Cerebellar nuclear complex (tissue), 1 donor: ENCODE results near the gene LIPC.

ENCODE experiments used
- DNase-seq, 2 experiments: peaks; one replicate each; lab custom pipeline; 2025; lab: John Stamatoyannopoulos, UW

LIPC gene

DNA sequence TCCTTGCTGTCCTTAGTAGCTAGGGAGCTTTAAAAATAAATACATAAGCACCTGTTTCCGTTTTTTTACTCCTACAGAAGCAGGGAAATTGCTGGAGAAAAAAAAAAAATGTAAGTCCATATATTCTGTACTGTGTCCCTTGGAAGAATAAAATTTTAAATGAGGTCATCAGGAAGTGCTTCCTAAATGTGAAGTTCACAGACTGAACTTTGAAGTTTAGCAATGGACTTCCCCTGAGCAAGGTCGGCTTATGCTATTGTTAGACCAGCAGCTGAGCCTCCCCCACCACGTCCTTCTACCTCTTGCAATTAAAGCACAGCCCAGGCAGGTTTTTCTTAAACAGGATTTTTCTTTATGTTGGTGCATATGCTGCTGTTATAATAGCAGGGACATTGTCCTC is 26.3 kb downstream of the LIPC start:
- no peak for DNase-seq

- no peak for DNase-seq
Observed at GRCh38 chr15:58459045-58459444, 27.3 kb downstream of the LIPC start.

DNA sequence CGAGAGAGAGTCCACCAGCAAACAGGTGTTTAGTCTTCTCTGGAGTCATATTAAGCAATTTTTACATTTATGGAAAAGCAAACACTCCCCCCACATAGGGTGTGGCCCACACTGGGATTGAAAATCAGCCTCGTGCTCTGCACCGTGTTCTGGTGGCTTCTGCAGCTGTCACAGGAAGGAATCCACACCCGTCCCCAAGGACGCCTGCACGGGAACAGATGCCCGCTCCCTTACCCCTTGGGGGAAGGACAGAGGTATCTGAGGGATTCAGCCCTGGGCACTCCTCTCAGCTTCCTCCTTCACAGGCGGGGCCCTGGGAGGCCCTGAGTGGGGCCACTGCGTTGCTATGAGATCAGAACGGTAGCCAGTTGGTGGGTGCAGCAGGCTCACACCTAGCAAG is 27.8 kb downstream of the LIPC start:
- no peak for DNase-seq

- DNase-seq = no peak
Observed at GRCh38 chr15:58460116-58460790, 28.5 kb downstream of the LIPC start.

- DNase-seq = no peak
Observed at GRCh38 chr15:58460872-58461271, 29.1 kb downstream of the LIPC start.

DNA sequence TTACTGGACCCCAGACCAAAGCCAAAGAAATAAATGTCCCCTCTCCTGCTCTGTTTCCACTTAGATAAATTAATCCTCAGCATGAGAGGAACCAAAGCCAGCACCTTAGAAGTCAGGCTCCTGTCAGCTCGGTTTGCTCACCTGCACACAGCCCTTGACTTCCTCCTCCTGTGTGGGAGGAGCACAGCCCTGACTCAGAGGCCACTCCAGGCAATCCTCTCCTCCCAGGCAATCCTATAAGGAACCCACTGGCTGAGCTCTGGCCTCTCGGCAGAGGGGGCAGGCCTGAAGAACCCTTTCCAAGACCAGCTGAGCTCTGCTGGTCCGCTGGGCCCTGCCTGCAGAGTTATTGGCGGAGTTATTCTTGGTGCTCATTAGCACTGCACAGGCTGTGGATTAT is 30.8 kb downstream of the LIPC start:
- DNase-seq = no peak

GRCh38 chr15:58462973-58463663 is 31.3 kb downstream of the LIPC start:
- no peak for DNase-seq

DNA sequence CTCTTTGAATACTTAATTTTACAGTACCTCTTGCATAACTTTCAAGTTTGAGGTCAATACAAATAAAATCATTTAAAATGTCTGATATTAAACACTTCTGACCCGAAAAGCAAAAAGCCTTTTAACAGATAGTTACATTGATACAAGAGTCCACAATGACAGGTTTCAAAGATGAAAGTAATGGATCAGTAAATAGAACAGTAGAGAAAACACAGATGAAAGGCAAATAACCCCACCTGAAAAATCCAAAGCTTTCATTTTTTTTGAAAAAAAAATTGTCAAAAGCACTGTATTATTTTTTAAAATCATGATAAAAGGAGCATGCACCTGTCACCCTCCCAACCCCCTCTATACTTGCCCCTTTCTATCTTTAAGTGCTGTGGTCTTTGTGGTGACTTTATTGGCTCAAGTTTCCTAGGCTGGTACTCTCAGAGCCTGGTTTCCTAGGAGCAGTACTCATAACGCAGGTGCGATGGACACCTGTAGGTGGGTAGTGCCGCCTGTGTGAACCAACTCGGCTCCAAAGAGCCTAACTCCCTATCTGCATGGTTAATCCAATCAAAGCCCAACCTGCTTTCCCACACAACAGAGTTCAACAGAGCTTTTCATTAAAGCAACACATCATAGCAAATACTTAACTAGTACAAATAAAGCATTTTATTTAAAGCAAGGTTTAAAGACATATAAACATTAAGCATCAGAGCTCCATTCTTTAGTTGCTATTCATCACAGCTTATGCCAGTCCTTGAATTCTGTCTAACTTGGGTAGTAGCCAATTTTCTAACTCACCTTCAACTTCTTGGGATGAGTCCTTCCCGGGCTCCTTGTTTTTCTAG is 32.2 kb downstream of the LIPC start:
- no peak for DNase-seq

- DNase-seq = no peak
Observed at GRCh38 chr15:58465070-58465469, 33.3 kb downstream of the LIPC start.

DNA sequence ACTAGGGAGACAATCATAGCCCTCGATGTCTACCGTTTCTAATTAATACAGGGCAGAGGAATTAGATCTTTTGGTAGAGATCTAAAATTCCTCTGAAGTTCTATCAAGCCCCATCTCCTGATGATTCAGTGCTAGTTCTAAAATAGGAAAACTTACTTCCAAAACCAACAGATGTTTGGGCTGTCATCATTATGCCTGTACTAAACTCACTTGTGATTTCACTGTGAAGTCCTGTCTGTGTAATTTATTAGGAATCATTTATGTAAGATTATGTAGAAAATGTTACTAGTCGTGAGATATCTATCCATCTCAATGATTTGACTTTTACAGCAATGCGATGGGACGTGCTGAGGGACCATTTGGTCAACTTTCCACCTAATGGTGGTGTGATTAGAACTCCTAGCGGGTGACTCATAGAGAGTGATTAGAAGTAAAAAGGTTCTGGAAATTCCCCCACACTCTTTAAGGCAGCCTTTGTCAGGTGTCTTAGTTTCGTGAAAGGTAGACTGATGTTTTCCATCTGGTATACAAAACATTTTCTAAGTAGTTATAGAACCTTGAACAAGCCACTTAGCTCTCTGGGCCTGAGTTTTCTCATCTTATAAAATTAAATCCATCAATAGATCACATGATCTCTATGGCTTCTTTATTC is 34.2 kb downstream of the LIPC start:
- no peak for DNase-seq

DNA sequence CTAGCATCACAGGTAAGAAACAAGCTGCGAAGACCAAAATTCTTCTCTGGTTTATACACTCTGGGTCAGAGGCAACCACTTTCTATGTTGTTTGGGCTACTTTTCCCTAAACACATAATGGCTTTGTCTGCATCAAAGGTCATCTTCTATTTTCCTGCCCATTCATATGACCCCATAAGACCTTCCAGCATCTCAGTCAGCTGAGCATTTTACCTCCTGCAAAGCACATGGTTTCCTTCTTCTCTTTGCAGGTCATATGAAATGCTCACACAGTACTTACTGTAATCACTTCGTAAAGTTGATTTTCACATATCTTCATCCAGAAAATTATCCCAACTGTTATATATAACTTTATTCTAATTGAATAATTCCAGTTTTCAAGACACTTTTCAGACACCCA is 34.8 kb downstream of the LIPC start:
- DNase-seq = no peak

- DNase-seq = no peak
Observed at GRCh38 chr15:58467121-58467721, 35.4 kb downstream of the LIPC start.

DNA sequence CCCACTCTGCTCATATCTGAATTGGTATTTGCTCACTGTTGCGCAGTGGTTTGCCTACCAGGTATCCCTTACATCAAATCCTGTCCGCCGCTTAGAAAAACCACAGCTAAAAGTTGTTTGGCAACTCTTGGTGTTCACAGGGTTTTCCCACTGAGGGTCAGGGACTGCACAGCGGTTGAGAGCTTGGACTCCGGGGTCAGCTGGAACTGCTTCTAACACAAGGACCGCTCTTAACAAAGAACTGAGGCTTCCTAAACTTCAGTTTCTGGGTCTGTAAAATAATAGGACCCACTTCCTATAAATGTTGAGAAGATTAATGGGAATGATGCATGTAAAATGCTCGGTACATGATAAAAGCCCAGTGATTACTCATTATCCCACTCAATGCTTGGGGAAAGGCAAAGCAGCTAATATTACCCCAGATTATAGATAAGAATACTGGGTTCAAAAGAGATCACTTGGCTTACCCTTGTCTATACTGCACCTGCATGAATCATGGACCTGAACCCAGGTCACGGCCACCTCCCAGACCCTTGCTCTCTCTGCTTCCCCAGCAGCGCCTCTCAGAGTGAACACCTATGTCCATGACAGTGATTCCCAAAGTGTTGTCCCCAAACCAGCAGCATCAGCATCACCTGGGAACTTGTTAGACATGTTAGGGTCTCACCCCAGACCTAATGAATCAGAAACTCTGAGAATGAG is 36.1 kb downstream of the LIPC start:
- no peak for DNase-seq

- no peak for DNase-seq
Observed at GRCh38 chr15:58469432-58470353, 37.9 kb downstream of the LIPC start.

DNA sequence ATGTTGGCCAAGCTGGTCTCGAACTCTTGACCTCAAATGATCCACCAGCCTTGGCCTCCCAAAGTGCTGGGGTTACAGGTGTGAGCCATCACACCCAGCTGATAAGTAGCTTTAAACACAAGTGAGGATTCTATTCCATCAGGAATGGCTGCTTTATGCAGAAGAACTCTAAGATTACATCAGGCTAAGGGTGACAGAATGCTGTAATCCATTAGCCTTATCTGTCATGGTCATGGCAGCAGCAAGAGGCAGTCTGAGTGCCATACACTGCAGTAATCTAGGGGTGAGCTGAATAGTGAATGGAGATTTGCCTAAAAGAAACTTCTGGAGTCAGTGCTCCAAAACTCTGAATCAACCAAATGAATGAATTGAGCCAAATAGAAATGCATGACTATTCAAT is 39.6 kb downstream of the LIPC start:
- no peak for DNase-seq

- DNase-seq = no peak
Observed at GRCh38 chr15:58472221-58472620, 40.4 kb downstream of the LIPC start.

- no peak for DNase-seq
Observed at GRCh38 chr15:58472821-58473581, 41.2 kb downstream of the LIPC start.

- no peak for DNase-seq
Observed at GRCh38 chr15:58473724-58474123, 41.9 kb downstream of the LIPC start.

DNA sequence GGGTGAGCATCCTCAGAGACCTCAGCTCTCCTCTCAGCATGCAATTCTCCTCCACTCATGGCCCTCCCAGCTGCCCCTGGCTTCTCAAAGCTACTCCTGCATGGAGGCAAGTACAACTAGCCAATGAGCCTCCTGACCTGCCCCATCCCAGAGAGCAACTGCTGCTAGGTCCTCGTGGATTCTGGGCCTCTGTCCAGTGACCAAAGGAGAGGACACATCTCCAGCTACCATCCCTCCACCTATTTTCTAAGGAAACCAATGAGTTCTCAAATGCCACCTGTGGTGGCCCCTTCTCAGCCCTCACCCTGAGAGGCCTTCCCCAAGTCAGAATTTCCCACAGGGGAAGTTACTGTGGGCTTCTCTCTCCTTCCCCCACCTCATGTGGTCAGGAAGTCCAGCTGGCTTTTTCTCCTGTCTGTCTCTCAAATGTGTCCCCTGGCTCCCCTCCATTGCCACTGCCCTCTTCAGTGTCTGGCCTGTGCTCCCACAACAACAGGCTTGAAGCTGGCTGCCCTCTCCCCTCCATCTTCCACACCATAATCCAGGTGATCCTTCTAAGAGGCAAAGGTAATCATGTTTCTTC is 43.0 kb downstream of the LIPC start:
- DNase-seq = no peak
